GM19452 (cell line): ENCODE results near the gene TRMT1.

Experiments used
- ATAC-seq: cut with Tn5 transposase; IDR thresholded peaks from one replicate; pipeline ENCODE4 v1.9.1; 2021; ENCODE audit not compliant: unreplicated experiment

Gene TRMT1

DNA sequence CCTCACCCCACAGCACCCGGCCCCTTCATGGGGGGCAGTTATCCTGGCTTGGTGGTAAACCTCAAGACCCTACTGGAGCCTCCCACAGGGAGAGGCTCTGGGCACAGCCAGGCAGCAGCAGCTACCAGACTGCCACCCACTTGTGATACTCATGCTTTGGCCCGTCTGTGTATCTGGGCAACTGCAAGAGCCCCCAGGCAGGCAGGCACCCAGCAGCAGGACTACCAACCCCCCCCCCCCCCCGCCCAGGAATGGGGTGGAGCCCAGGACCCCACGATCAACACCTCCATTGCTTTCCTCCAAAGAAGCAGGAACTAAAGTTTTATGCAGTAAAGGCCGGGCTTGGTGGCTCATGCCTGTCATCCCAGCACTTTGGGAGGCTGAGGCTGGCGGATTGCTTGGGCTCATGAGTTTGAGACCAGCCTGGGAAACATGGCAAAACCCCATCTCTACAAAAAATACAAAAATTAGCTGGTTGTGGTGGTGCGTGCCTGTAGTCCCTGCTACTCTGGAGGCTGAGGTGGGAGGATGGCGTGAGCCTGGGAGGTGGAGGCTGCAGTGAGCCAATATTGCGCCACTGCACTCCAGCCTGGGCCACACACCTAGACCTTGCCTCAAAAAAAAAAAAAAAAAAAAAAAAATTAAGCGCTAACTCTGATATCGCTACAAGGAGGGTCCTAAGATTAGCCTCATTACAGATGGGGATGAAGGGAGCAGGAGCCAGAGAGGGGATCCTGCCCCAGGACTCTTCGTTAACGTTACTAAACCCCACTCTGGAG lies 12.8 kb downstream of the TRMT1 start:
- ATAC-seq, result no peak

DNA sequence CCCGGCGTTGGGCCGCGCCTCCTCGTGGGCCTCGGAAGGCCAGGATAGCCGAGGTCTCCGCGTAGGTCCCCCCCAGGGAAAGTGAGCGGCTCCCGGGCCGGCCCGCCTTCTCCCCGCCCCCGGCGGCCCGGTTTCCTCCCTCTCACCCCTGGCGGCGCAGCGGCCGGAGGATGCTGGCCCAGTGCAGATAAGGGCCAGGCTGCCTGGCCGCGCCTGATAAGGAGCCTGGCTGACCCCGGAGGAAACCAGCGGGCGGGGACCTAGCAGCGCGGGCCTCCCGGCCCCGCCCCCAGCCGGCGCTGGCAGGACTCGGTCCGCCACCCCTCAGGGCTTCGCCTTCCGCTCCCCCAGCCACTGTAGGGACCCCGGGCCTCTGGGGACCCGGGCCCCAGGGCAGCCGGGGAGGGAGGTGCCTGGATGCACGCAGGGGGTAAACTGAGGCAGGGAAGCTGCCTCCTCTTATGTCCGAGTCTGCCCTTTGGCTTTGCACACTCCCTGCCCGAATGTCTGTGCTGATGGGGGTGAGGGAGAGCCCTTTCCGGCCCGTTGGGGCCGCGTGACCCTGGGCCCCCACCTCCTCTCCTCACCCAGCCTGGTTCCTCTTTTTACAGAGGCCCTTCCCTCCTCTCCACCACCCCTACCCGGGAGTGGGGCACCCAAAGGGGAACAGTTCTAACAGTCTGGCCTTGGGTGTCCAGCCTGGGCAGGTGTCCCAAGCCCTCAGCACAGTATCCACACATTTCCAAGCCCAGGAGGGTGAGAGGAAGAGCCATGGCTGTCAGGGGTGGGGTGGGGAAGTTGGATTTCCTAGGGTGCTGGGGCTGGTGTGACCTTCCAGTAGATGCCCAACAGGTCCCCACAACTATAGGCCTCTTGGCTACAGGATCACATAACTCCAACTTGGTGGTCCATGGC lies 13.6 kb downstream of the TRMT1 start, which contains the start of gene LYL1:
Gene LYL1 (minus strand): TSS at position 193 of the 915 bp plus-strand sequence. CDS start 1,687 bp downstream, outside the sequence.
- peak; percentile 41 for ATAC-seq

DNA sequence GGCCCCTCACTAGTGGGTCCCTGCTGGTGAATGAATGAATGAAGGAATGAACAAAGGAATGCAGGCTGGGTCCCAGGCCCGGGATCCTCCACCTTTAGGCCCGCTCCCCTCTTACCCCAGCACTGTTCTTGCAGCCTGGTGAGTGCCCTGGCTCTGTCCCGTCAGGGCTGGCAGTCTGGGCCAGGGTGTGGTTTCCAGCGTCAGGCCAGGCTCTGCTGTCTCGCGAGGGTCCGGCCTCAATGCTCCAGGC lies 14.2 kb downstream of the TRMT1 start:
- peak; percentile 11 for ATAC-seq

DNA sequence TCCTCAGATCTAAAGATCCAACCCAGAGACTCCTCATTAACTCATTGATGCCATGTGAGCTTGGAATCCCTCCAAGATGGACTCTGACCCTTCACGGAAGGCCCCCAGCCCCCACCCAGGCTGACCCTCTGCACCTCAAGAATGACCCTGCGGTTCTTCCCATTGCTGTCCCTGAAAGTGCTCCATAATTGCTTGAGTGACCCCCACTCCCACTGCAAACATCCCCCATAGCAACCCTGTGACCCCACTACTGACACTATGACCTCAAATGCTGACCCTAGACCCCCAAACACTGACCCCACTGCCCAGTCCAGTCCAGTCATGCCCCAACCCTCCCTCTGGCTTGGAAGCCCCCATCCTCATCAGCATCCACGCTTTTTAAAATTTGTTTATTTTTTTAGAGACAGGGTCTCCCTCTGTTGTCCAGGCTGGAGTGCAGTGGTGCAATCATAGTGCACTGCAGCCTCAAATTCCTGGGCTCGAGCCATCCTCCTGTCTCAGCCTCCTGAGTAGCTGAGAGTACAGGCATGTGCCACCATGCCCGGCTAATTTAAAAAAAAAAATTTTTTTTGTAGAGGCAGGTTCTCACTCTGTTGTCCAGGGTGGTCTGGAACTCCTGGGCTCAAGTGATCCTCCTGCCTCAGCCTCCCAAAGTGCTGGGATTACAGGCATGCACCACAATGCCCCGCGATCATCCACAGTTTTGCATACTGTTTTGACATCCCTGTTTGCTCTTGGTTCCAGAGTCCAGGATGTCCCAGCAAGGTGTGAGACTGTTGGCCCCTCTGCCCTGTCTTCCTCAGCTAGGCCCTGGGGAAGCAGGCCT lies 14.7 kb downstream of the TRMT1 start:
- ATAC-seq, result no peak

DNA sequence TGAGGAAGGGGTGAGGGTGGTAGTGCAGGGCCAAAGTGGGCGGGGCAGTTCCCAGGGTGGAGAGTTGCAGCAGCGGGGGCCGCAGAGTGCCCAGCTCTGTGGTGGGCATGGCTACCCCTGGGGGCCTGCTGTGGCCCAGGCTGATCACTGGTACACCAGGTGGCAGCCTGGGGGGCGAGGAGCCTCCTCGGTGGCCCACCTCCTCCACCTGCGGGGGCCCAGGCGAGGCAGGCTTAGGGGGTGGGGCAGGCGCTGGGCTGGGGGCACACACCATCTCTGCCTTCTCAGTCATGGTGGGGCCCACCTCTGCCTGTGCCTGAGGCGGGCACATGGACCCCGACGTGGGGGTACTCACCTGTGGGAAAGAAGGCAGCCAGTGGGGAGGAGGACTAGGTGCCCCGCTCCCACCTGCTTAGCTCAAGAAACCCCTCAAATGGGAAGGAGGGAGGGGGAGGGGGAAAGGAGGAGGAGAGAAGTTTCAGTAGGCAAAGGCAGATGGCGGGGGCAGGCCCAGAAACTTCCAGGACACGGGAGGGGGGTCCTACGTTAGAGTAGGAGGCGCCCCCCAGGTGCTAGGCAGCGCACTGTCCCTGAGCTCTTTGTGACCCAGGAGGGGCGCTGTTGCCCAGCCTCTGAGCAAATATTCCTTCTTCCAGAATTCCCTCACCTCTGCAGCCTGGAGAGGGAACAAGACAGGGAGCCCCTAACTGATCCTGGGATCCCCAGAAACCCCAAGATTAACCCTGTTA lies 15.5 kb downstream of the TRMT1 start:
- ATAC-seq, result no peak

DNA sequence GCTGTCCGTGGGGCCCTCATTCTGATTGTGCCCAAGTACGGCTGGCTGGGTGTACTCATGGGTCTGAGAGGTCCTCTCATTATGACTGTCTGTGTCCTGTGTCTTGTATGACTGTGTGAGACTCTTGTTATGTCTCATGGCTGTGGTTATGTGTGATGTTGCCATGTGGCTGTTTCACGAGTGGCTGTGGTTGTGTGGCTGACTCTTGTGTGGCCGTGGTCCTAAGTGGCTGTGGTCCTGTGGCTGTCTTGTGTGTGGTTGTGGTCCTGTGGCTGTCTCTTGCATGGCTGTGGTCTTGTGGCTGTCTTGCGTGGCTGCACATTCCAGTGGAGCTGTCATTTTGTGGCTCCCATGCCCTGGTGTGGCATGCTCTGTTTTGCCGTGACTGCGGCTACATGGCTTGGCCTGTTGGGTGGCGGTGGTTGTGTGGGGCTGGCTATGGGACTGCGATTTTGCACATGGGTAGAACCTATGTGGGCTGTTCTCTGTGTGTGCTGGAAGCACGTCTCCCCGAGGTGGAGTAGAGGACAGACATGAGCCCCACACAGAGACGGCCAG lies 16.4 kb downstream of the TRMT1 start:
- ATAC-seq, result no peak

DNA sequence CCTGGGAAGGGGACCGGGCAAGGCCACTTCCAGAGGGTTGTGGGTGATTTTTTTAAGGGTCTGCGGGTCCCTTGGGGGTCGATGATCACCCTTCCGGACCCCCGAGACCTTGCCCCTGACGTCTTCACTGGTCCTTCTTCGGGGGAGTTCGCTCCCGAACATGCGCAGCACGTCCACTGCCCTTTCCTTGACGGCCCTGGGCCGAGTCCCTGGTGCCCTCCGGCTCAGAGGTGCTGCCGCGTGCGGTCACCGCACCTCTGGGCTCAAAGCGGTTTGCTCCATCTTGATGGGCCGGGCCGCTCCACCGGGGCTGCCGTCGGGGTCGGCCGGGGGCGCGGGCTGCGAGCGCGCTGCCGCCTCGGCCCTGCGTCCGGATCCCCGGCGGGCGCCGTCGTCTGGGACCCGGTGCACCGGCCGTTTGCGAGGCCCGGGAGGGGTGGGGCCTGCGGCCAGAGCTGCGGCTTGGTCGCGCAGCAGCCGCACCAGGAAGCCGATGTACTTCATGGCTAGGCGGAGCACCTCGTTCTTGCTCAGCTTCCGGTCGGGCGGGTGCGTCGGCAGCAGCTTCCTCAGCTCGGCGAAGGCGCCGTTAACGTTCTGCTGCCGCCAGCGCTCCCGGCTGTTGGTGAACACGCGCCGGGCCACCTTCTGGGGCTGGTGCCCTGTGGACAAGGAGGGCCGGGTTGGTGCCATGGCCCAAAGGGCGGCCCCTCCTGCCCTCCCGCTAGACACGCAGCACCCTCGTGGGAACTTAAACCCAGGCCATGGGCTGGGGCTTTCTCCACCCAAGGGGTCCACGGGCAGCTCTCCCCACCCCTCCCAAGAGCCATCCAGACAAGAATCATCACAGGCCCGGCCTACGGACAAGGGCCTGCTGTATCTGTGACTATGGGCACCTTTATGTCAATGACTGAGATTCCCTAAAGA lies 17.2 kb downstream of the TRMT1 start:
- no peak for ATAC-seq

DNA sequence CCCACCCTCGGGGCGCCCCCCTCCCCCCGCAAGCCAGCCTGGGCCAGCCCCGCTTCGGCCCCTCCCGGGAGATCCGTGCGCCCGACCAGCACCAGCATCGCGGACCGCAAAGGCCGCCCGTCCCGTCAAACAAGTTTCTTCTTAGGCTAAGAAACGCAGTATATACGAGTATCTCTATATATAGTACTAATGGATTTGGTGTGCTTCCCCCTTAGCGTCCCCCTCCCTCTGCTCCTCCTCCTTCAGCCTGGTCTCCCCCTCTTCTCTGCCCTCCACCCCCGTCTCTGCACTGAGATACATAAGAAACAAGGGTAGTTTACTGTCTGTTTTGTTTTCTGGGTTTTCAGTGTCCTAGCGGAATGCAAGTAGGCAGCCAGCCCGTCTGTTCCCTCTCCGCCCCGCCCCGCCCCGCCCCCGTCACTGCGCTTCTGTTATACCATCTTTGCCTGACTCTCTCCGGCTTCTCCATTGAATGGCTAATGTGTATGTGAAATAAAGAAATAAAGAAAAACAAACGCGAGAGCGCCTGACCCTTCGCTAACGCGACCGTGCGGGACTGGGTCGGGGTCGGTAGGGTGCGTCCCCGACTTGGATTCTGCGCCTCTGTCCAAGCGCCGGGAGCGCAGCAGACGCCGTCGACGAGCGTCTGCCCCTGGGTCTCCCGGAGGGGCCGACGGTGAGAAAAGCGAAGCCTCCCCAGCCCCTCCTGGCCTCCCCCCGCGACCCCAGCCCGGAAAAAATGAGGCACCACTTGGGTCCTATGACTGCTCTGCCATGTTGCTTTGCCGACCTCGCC lies 18.1 kb downstream of the TRMT1 start:
- no peak for ATAC-seq

DNA sequence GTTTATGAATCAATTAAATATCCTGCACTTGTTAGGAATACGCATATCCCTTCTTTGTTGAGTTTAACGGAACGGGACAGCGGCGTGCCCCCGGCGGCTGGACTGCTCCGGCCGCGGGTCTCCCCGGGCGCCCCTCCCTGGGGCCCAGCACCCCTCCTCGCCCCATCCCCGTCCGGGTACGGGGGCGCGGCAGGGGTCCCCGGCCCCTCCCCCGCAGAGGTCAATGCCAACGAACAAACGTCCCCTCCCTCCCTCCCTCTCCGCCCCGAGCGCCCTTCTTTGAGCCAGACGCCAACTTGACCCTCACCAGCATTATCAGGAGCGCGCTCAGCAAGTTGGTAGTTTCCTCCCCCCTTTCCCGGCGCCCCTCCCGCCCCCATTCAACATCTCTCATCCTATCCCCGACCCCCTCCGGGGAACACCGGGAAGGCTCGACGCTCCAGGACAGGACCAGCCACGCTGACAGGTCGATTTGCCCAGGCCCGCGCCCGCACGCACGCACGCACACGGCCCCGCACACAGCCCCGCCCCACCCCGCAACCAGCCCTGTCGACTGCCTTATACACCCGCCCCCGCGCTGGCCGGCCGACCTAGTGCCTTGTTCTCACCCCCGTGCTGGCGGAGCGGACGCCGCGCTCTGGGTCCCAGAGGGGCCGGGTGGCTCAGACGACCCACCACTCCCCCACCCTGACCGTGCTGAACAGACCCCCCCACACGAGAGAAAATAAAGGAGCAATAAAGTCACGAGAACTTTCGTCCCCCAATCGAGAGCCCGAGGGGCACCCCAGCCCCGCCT lies 18.9 kb downstream of the TRMT1 start:
- no peak for ATAC-seq

DNA sequence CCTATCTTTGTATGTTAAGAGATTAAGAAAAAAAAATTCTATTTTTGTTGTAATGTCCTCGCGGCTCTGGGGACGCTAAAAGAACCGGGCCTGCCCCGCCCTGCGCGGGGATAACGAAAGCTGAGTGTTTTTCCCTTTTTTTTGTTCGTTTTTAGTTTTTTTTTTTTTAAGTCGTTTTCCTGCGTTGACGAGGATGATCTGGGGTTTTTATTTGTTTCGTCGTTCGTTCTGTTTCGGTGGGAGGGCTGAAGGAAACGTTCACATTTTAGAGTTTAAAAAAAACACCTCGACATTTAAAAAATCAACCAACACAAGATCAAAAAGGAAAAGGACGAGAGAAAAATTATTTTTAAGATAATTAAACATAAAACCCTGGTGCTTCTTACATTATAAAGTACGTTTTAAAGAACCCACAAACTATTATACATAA lies 19.5 kb downstream of the TRMT1 start:
- ATAC-seq, result no peak

DNA sequence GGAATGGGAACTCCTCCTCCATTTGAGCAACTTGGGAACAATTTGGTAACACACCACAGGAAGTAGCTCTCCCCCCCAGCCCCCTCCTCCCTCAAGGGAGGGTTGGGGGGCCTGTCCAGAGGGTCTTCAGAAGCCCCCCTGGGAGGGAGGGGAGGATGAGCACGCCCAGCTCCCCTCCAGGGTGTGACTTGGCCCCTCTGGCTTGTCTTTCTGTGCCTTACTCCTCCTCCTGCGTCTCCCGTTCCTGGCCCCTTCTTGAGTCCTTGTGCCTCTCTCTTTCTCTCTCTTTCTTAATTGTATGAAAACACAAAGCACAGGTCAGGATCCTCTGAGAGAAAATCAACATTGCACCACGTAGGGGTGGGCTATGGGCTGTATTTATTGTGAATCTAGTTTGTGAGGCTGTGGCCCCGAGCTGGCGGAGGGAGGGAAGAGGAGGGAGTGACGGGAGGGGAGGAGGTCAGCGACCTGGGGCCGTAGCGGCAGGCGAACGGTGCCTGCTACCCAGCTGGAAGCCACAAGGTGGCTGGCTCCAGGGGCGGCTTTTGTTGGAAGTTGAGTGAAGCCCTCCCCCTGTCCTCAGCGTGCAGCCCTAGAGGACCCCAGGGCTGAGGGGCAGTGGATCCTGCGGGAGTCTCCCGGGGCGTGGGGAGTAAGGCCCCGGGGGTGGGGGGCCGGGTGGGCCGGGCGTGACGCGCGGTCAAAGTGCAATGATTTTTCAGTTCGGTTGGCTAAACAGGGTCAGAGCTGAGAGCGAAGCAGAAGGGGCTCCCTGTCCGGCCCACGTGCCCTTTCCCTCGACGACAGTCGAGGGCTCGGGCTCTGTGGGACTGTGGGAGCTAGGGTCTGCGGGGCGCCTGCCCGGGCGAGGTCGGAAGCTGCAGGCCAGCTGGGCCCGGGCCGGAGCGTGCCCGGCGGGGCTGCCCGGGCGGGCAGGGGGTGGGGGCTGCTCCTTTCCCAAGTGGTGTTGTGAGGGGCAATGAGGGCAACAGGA lies 20.3 kb downstream of the TRMT1 start:
- no peak for ATAC-seq

DNA sequence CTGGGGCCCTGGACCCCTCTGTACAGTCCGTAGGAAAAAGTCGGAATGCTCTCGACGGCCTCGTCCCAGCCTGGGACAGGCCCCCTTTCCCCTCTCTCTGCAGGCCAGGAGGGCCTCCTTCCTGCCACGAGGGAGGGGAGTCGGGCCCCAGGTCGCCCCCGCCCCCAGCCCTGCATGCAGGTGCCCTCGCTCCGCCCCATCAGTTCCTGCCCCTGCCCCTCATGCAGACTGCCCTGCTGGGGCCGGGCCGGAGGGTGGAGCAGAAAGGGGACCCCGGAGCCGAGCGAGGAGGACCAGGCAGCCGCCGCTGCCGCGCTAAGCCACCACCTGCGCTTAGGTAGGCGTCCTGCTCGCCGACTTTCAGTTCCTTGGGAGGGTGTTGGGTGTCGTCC lies 21.2 kb downstream of the TRMT1 start:
- no peak for ATAC-seq

DNA sequence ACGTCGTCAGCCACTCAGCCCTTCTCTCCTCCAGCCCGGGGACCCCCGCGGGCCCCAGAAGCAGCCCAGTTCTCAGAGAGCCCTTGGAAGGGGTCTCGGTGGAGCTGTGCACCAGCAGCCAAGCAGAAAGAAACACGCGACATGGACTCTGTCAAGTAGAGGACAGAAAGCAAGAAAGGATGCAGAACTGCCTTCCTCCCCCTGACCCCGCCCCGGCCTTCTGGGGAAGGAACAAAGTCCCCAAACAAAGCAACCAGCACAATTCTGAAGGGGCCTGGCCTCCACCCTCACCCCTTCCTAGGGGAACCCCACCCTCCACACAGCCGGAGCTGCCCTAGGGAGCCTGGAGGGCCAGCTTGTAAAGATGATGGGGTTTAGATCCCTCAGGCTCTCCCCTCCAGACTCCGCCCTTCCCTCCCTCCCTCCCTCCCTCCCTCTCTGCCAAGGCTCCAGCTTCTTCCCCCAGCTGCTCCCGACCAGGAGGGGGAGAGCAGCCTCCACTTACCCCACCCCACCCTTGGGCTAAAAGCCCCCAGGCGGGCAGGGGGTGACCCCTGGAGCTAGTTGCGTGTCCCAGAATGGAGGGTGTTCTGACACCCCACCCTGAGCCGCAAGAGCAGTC lies 21.7 kb downstream of the TRMT1 start:
- no peak for ATAC-seq

DNA sequence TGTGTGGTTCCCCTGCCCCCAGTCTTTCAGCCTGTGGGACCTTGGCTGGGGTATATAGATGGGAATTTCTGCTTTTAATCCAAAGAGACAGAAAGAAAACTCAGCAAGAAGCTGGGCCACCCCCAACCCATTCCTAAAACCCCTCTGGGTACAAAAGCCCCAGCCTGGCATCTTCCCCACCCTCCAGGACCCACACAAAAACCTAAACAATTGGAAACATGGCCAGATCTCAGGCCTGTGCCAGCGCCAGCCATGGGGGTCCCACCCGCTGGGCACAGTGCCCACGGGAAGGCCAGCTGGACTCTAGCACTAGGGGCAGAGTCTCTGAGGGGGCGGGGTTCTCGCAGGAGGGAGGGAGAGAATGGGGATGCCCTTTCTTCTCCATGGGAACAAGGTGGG lies 22.4 kb downstream of the TRMT1 start:
- ATAC-seq, result no peak

DNA sequence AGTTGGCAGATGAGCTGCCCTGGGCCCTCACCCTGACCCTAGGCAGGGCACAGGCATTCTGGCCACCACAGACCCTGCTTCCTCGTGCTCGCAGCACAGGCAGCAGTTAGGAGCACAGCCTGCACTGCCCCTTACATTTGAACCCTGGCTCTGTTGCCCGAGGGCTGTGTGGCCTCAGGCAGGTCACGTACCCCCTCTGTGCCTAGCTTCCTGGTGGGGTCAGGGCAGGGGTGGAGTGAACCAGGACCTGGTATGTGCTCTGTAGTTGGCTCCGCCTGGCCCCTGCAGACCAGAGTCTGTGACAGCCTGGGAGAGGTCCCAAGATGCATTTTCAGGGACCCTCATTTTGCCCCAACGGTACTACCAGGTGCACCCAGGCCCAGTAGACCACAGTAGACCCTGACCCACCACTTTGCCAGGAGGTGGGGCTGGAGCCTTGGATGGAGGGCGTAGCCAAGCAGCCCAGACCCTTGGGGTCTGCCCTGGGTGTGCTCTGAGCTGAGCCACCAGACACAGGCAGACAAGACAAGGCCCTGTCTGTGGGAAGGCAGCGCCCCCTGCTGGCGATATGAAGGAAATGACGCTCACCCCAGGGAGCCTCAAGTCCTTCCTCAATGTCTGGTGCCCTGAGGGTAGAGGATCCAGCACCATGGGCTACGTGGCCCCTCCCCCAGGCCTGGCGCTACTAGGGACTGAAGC lies 23.0 kb downstream of the TRMT1 start:
- no peak for ATAC-seq
